HEK293 (cell line): ENCODE results near the gene P2RX2.

Experiments used
- CTCF ChIA-PET: fragments of 350-600 bp; formaldehyde crosslinking; extraction: SDS; loops from one replicate; lab custom pipeline; 2021; ENCODE audit warnings: antibody characterized with exemption; lab: Yijun Ruan, JAX
- POLR2A ChIA-PET: fragments of 300-600 bp; formaldehyde crosslinking; extraction: SDS; loops from one replicate; lab custom pipeline; 2020; ENCODE audit warnings: antibody characterized with exemption, inconsistent platforms; lab: Yijun Ruan, JAX
- H3K27ac ChIP-seq: fragments of 200-500 bp; sonication (Bioruptor generic); 2 replicates; pipeline ENCODE4 v1.5.1; 2014; ENCODE audit warnings: low read depth, low read length, control low read depth, inconsistent platforms; ENCODE audit errors: extremely low read depth
- H3K36me3 ChIP-seq, 2 experiments: fragments of 200-500 bp in 1 of 2; sonication (Bioruptor generic) in 1 of 2; 1 replicate in 1 of 2; 2 replicates in 1 of 2; pipeline ENCODE4 v1.5.1; 2014 to 2017; ENCODE audit warnings: inconsistent platforms in 2 of 2, low read length in 2 of 2; ENCODE audit not compliant: control insufficient read depth in 2 of 2, insufficient read depth in 1 of 2
- H3K4me1 ChIP-seq: fragments of 200-500 bp; sonication (Bioruptor generic); 2 replicates; pipeline ENCODE4 v1.5.1; 2014; ENCODE audit warnings: mild to moderate bottlenecking, low read length, inconsistent platforms; ENCODE audit not compliant: control insufficient read depth, insufficient read depth
- H3K4me3 ChIP-seq: 2 replicates; pipeline ENCODE4 v1.5.1; 2011; ENCODE audit warnings: low read depth, mild to moderate bottlenecking, control low read depth, low read length, moderate library complexity
- H3K9me3 ChIP-seq: fragments of 200-500 bp; sonication (Bioruptor generic); 2 replicates; pipeline ENCODE4 v1.5.1; 2014; ENCODE audit warnings: low read depth, low read length, inconsistent platforms; ENCODE audit not compliant: control insufficient read depth, insufficient read depth
- EGR2 ChIP-seq: fragments of 450-650 bp; formaldehyde crosslinking; IDR thresholded peaks from 2 replicates; pipeline ENCODE4 v1.5.1; 2016; ENCODE audit warnings: low read depth, missing biosample characterization, missing genetic modification characterization
- KLF17 ChIP-seq: fragments of 450-650 bp; formaldehyde crosslinking; IDR thresholded peaks from 2 replicates; pipeline ENCODE4 v1.5.1; 2016; ENCODE audit warnings: missing biosample characterization, missing genetic modification characterization
- KLF7 ChIP-seq: fragments of 450-650 bp; formaldehyde crosslinking; IDR thresholded peaks from 2 replicates; pipeline ENCODE4 v1.5.1; 2016; ENCODE audit warnings: missing biosample characterization, missing genetic modification characterization, borderline replicate concordance
- OSR2 ChIP-seq: fragments of 450-650 bp; formaldehyde crosslinking; IDR thresholded peaks from 2 replicates; pipeline ENCODE4 v1.5.1; 2016; ENCODE audit warnings: missing biosample characterization, missing genetic modification characterization
- PBX3 ChIP-seq: sonication (generic); formaldehyde crosslinking; IDR thresholded peaks from 2 replicates; pipeline ENCODE4 v1.8.1; 2022; ENCODE audit warnings: mild to moderate bottlenecking, moderate library complexity, missing genetic modification reagents
- PRDM1 ChIP-seq: fragments of 450-650 bp; formaldehyde crosslinking; IDR thresholded peaks from 2 replicates; pipeline ENCODE4; 2016; ENCODE audit warnings: missing biosample characterization, missing genetic modification characterization
- PRDM6 ChIP-seq: fragments of 450-650 bp; formaldehyde crosslinking; IDR thresholded peaks from 2 replicates; pipeline ENCODE4 v1.5.1; 2017; ENCODE audit warnings: missing biosample characterization, missing genetic modification characterization
- SP3 ChIP-seq: fragments of 450-650 bp; formaldehyde crosslinking; IDR thresholded peaks from 2 replicates; pipeline ENCODE4 v1.5.1; 2016; ENCODE audit warnings: missing biosample characterization, missing genetic modification characterization
- YY2 ChIP-seq: fragments of 450-650 bp; formaldehyde crosslinking; IDR thresholded peaks from 2 replicates; pipeline ENCODE4 v1.5.1; 2016; ENCODE audit warnings: missing biosample characterization, missing genetic modification characterization
- ZBTB20 ChIP-seq: fragments of 450-650 bp; formaldehyde crosslinking; IDR thresholded peaks from 2 replicates; pipeline ENCODE4 v1.5.1; 2016; ENCODE audit warnings: missing biosample characterization, missing genetic modification characterization
- ZBTB7A ChIP-seq: fragments of 450-650 bp; formaldehyde crosslinking; IDR thresholded peaks from 2 replicates; pipeline ENCODE4 v1.5.1; 2016; ENCODE audit warnings: low read depth, missing biosample characterization, missing genetic modification characterization
- ZNF18 ChIP-seq: fragments of 450-650 bp; formaldehyde crosslinking; IDR thresholded peaks from 2 replicates; pipeline ENCODE4 v1.5.1; 2016; ENCODE audit warnings: missing biosample characterization, missing genetic modification characterization
- ZNF214 ChIP-seq: fragments of 450-650 bp; formaldehyde crosslinking; IDR thresholded peaks from 2 replicates; pipeline ENCODE4 v1.5.1; 2017; ENCODE audit warnings: missing biosample characterization, mild to moderate bottlenecking, missing genetic modification characterization, borderline replicate concordance
- ZNF223 ChIP-seq: fragments of 450-650 bp; formaldehyde crosslinking; IDR thresholded peaks from 2 replicates; pipeline ENCODE4 v1.5.1; 2016; ENCODE audit warnings: missing biosample characterization, missing genetic modification characterization
- ZNF239 ChIP-seq: fragments of 450-650 bp; formaldehyde crosslinking; IDR thresholded peaks from 2 replicates; pipeline ENCODE4 v1.5.1; 2016; ENCODE audit warnings: missing biosample characterization, missing genetic modification characterization
- ZNF26 ChIP-seq: fragments of 450-650 bp; formaldehyde crosslinking; IDR thresholded peaks from 2 replicates; pipeline ENCODE4 v1.5.1; 2016; ENCODE audit warnings: missing biosample characterization, missing genetic modification characterization
- ZNF555 ChIP-seq: fragments of 450-650 bp; formaldehyde crosslinking; conservative IDR thresholded peaks from 2 replicates; pipeline ENCODE4 v1.5.1; 2017; ENCODE audit warnings: missing biosample characterization, mild to moderate bottlenecking, missing genetic modification characterization, inconsistent platforms
- ZNF692 ChIP-seq: fragments of 450-650 bp; formaldehyde crosslinking; IDR thresholded peaks from 2 replicates; pipeline ENCODE4 v1.5.1; 2016; ENCODE audit warnings: missing biosample characterization, missing genetic modification characterization
- ZSCAN16 ChIP-seq: fragments of 450-650 bp; formaldehyde crosslinking; IDR thresholded peaks from 2 replicates; pipeline ENCODE4 v1.5.1; 2016; ENCODE audit warnings: missing biosample characterization, missing genetic modification characterization
- ZSCAN5A ChIP-seq: fragments of 450-650 bp; formaldehyde crosslinking; IDR thresholded peaks from 2 replicates; pipeline ENCODE4 v1.5.1; 2016; ENCODE audit warnings: missing biosample characterization, missing genetic modification characterization

P2RX2 gene

GRCh38 chr12:132662901-132663755 lies 44.6 kb downstream of the P2RX2 start:
- no peaks in the 10 kb centered on the region for H3K4me1 ChIP-seq
- no peak overlapping the region for H3K27ac ChIP-seq
- peaks cover 48 to 100% of the 10 kb centered on the region in 2 experiments for H3K36me3 ChIP-seq
- no peaks in the 10 kb centered on the region for H3K9me3 ChIP-seq
- H3K4me3 ChIP-seq = no peak overlapping the region
- POLR2A ChIA-PET = no interaction called here
- TF ChIP-seq PRDM1 (tag by site-specific recombination) (no peak), ZBTB20 (no peak), PBX3 (CRISPR knock-in tag) (no peak), ZNF555 (tag by site-specific recombination) (no peak), SP3 (tag by site-specific recombination) (no peak), ZNF239 (tag by site-specific recombination) (no peak), ZNF692 (tag by site-specific recombination) (no peak), OSR2 (tag by site-specific recombination) (no peak), ZNF223 (tag by site-specific recombination) (no peak), KLF17 (tag by site-specific recombination) (no peak)
- CTCF ChIA-PET = interaction anchor here (0.9 kb wide), 1 partner anchor 242 kb away, joined by 3 read pairs; no protein-coding TSS in a partner anchor

GRCh38 chr12:132664206-132665148 lies 45.9 kb downstream of the P2RX2 start:
- POLR2A ChIA-PET = no interaction called here
- H3K36me3 ChIP-seq = peaks cover 55 to 100% of the 10 kb centered on the region in 2 experiments
- no peak overlapping the region for H3K4me3 ChIP-seq
- no peak overlapping the region for H3K27ac ChIP-seq
- H3K9me3 ChIP-seq = no peaks in the 10 kb centered on the region
- CTCF ChIA-PET = interaction anchor here (0.7 to 0.9 kb wide), 2 partner anchors 243 to 310 kb away, joined by 3 read pairs; no protein-coding TSS in a partner anchor
- H3K4me1 ChIP-seq = no peaks in the 10 kb centered on the region
- no peak for TF ChIP-seq KLF7 (tag by site-specific recombination)
- TF ChIP-seq ZNF18 = no peak
- TF ChIP-seq PRDM6 (tag by site-specific recombination) = no peak
- no peak for TF ChIP-seq ZNF26 (tag by site-specific recombination)
- TF ChIP-seq ZNF555 (tag by site-specific recombination) = no peak
- no peak for TF ChIP-seq EGR2 (tag by site-specific recombination)
- no peak for TF ChIP-seq ZSCAN16
- TF ChIP-seq YY2 = no peak
- TF ChIP-seq ZNF239 (tag by site-specific recombination) = no peak
- no peak for TF ChIP-seq ZSCAN5A
- TF ChIP-seq ZBTB7A = no peak
- TF ChIP-seq ZNF214 = no peak
